ENCODE measurements around the gene DPP3.

Gene DPP3

DNA sequence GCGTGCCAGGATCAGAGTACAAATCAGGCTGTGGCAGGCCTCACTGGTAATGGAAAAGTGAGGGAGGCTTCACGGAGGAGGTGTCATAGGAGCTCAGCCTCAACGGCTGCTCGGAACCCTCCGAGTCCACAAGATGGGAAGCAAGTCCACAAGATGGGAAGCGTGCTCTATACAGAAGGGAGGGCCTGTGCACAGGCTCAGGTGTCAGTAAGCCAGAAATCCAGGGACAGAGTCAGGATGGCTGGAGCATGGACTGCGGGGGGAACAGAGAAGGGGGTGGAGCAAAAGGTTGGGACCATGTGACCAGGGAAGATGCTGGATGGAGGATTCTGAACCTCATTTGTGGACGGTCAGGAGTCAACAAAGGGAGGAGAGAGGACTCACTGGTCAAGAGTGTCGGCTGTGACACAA, 3.4 kb upstream of the DPP3 start:
- H3K4me3 ChIP-seq (ENCODE audit: low read depth, low read length), result no peak overlapping the region
- in situ Hi-C loops (cut with HindIII; ENCODE audit: low sequenced_read_pairs), result no loop called here
- TF ChIP-seq, protein P1, sequence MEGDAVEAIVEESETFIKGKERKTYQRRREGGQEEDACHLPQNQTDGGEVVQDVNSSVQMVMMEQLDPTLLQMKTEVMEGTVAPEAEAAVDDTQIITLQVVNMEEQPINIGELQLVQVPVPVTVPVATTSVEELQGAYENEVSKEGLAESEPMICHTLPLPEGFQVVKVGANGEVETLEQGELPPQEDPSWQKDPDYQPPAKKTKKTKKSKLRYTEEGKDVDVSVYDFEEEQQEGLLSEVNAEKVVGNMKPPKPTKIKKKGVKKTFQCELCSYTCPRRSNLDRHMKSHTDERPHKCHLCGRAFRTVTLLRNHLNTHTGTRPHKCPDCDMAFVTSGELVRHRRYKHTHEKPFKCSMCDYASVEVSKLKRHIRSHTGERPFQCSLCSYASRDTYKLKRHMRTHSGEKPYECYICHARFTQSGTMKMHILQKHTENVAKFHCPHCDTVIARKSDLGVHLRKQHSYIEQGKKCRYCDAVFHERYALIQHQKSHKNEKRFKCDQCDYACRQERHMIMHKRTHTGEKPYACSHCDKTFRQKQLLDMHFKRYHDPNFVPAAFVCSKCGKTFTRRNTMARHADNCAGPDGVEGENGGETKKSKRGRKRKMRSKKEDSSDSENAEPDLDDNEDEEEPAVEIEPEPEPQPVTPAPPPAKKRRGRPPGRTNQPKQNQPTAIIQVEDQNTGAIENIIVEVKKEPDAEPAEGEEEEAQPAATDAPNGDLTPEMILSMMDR (IDR thresholded peaks at IDR 0.05; ENCODE audit: low read depth, low read length), result no peak
- no peak for DNase-seq (ENCODE audit: low read depth, low spot score)

DNA sequence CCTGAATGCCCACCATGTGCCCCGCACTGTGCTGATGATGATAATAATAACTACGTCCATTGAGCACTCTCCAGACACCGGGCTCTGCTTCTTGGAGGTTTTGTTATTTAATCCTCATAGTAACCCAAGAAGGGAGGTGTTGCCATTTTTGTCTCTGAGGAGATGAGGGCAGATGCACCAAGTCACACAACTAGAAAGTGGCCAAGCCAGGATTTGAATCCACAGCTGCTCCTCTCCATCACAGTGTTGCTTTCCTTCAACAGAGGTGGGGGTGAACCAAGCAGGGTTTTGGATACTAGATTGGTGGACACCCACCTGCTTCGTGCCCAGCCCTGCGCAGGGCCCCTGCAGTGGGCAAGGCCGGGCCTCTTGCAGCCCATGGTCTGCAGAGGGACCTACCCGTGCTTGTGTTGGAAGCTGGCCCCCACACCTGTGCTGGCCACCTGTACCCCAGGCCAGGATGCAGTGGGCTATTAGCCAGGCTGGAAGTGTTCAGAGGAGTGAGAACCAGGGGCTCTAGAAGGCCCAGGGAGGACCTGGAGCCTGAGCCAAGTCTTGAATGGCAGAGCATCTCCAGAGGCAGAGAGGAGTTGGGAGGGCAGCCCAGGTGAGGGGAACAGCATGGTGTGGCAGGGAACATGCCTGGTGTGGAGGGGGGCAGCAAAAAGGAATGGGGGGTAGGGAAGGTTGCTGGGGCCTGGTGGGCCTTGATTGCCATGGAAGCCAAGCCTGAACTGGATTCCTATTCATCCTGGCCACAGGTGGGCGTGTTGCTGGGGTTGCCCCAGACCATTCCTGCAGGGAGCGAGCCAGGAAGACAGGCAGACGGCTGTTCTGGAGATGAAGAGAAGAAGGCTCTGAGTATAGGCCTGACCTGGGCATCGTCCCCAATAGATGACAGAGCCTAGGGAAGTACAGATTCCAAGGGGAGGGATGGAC, 2.7 kb upstream of the DPP3 start:
- no peak for DNase-seq (ENCODE audit: low read depth, low spot score)
- TF ChIP-seq, protein P1 (IDR thresholded peaks at IDR 0.05; ENCODE audit: low read depth, low read length), result no peak
- in situ Hi-C loops (cut with HindIII; ENCODE audit: low sequenced_read_pairs), result no loop called here
- H3K4me3 ChIP-seq (ENCODE audit: low read depth, low read length), result no peak overlapping the region

DNA sequence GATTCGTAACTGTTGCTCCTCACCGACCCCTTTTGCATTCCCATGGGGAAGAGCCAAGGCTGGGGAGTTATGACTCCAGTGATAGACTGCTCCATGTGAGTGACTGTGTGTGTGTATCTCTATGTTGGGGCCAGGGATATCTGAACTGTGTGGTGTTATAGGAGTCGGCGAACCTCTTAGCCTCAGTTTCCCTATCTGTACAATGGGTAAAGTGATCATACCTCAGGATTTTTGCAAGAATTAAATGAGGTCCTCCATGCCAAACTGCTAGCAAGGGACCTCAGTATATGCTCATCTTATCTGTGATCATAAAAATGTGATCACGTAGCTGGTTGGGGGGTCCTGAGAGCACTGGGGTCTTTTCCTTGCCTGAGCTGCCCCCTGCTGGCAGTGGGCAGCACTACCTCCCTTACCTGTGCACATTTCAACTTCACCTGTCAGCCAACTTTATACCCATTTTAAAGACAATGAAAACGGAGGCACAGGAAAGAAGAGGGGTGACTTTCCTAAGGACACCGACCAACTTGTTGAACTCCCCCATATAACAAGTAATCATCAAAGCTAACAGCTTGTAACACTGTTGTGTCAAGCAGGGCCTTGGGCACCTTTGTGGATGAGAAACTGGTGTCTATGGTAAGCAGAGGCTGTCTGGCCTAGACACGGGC, 1.4 kb upstream of the DPP3 start:
- DNase-seq (ENCODE audit: low read depth, low spot score), result no peak
- TF ChIP-seq, protein P1 (IDR thresholded peaks at IDR 0.05; ENCODE audit: low read depth, low read length), result peak; percentile 84
- H3K4me3 ChIP-seq (ENCODE audit: low read depth, low read length), result peak overlapping the region; percentile 91
- in situ Hi-C loops (cut with HindIII; ENCODE audit: low sequenced_read_pairs), result no loop called here

DNA sequence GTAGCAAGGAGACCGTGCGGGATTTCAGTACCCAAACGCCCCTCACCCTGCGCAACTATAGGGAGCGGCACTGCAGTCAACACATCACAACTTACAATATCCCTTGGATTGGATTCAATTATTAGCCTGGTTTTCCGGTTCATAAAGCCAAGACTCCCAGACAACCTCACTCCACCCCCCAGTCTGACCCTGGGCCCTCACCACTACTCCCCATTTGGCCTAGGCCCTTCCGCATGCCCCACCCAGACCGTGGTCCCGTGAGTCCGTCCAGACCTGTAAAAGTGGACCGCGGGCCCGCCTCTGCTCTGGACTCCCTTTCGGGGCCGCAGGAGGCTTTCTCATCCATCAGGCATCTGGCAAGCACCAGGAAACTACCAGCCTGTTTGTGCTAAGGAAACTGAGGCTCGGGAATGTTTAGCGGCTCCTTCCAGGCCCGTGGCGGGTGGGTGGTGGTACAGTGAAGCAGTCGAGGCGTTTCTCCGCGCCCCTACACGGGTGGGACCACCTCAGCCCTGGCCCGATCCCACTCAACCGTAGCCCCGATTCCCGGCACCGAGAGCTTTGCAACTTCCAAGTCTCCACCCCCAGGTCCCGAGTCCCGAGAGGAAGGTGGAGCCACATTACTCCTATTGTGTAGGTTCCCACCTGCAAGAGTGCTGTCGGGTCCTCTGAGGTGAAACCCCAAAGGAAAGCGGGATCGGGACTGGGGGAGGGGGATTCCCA, 679 bp upstream of the DPP3 start:
- TF ChIP-seq, protein P1 (IDR thresholded peaks at IDR 0.05; ENCODE audit: low read depth, low read length), result no peak
- in situ Hi-C loops (cut with HindIII; ENCODE audit: low sequenced_read_pairs), result no loop called here
- peak; percentile 39 for DNase-seq (ENCODE audit: low read depth, low spot score)
- peak overlapping the region; percentile 91 for H3K4me3 ChIP-seq (ENCODE audit: low read depth, low read length)

DNA sequence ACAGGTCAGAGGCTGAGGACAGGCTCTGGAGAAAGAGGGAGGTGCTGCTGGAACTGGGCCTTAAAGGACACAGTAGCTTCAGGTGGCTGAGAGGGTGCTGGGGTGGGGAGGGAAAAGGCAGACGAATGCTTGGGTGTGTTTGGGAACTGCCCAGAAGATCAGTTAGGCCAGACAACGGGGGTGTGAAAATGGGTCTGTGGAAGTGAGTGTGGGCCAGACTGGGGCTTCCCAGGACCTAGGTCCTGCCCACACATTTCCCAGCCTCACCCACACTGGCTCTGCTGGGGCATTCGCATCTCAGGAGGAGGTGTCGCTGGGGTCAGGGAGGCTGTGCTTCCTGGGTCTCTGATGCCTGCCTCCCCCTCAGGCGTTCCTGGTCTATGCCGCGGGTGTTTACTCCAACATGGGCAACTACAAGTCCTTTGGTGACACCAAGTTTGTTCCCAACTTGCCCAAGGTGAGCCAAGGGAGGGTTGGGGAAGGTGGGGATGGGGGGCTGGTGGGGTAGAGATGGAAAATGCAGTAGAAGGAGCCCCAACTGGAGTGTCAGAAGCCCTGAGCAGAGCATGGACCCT, 4.7 kb downstream of the DPP3 start:
- in situ Hi-C loops (cut with HindIII; ENCODE audit: low sequenced_read_pairs), result no loop called here
- TF ChIP-seq, protein P1 (IDR thresholded peaks at IDR 0.05; ENCODE audit: low read depth, low read length), result no peak
- DNase-seq (ENCODE audit: low read depth, low spot score), result no peak
- H3K4me3 ChIP-seq (ENCODE audit: low read depth, low read length), result no peak overlapping the region

DNA sequence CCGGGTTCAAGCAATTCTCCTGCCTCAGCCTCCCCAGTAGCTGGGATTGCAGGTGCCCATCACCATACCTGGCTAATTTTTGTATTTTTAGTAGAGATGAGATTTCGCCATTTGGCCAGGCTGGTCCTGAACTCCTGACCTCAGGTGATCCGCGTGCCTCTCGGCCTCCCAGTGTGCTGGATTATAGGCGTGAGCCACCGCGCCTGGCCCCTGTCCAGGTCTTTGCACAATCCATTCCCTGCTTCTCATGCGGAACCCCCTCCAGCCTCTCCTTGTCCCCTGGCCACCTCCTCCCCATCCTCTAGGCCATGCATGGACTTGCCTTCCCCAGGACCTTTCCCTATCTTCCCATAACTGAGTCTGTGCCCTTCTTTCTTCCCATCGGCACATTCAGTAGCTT, 8.7 kb downstream of the DPP3 start:
- no peak overlapping the region for H3K4me3 ChIP-seq (ENCODE audit: low read depth, low read length)
- TF ChIP-seq, protein P1 (IDR thresholded peaks at IDR 0.05; ENCODE audit: low read depth, low read length), result no peak
- DNase-seq (ENCODE audit: low read depth, low spot score), result no peak
- in situ Hi-C loops (cut with HindIII; ENCODE audit: low sequenced_read_pairs), result no loop called here
